ENCODE results near the gene NTSR2. TPM values are rescaled to one million over a fixed set of nuclear protein-coding genes. Genes with fewer than 3 reads are reported as not detected.
A peak's percentile ranks its signal among the peaks of the same experiment; 100 is the strongest.

NTSR2 gene
- total RNA-seq, 1 donor from 2014 or later, result not detected

GRCh38 chr2:11711354-11711716, 41.3 kb upstream of the NTSR2 start:
- H3K9me3 Mint-ChIP-seq, result no peaks in the 10 kb centered on the region
- H3K4me3 Mint-ChIP-seq, result no peak overlapping the region
- POLR2A ChIA-PET, result no interaction called here
- CTCF ChIA-PET, result no interaction called here
- no peak overlapping the region for H3K27ac Mint-ChIP-seq
- DNase-seq, result no peak
- no peak for TF ChIP-seq CTCF (IDR thresholded peaks at IDR 0.05)
- no peaks in the 10 kb centered on the region for H3K36me3 Mint-ChIP-seq (ENCODE audit: low read depth)
- H3K4me1 Mint-ChIP-seq, result no peaks in the 10 kb centered on the region
- intact Hi-C loops (cut with micrococcal nuclease), result no loop called here
- ATAC-seq (ENCODE audit: low read depth), result no peak
- no peaks in the 10 kb centered on the region for H3K27me3 Mint-ChIP-seq

DNA sequence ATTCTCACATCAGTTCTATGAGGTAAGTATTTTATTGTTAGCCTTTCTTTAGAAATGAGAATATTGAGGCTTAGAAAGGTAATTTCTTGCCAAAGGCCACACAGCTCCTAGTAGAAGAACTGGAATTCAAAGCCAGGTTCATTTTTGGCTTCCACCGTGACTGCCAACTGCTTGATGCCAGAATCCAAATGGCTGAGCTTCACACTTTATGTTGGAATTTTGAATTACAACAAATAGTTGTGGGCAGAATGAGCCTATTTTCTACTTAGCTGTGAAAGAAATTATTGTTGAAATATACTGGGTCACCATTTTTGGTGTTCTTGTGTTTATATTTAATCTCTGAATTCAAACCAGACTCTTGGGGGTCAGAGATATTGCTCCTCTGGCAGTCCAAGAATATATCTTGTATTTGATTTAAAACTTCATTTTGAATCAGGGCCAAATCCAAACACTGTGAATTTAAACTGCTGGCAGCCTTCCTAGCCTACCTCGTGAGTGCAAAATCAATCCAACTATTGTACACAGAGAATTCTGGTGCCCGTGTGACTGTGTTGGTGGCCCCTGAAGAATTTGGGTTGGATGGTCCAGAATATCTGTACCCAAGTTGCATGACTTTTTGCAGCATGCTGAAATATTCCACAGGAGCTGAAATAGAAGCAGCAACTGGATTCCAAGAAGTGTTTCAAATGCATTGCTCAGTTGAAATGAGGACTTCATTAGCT, 40.8 kb upstream of the NTSR2 start:
- ChIA-PET CTCF (no interaction called here), POLR2A (no interaction called here)
- Mint-ChIP-seq H3K4me3 (no peak overlapping the region), H3K27ac (no peak overlapping the region), H3K36me3 (ENCODE audit: low read depth) (no peaks in the 10 kb centered on the region), H3K9me3 (no peaks in the 10 kb centered on the region), H3K27me3 (no peaks in the 10 kb centered on the region), H3K4me1 (no peaks in the 10 kb centered on the region)
- no peak for TF ChIP-seq CTCF (IDR thresholded peaks at IDR 0.05)
- intact Hi-C loops (cut with micrococcal nuclease), result no loop called here
- ATAC-seq (ENCODE audit: low read depth), result no peak
- DNase-seq, result no peak

DNA sequence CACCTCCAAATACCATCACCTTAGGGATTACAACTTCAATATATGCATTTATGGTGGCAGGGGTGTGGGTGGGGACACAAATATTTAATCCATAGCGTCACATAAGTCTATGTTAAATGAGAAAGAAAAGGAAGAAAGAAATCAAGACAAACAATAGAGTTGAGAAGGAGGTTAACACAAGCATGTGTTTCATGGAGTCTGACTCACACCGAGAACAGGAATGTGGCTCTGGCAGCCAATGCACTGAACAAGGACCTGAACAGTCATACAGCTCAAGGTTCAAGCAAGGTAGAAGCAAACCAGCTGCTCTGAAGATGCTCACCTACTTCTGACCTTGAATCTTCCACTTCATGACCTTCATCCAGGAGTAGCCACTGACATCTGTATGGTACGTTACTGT, 40.2 kb upstream of the NTSR2 start:
- CTCF ChIA-PET, result no interaction called here

GRCh38 chr2:11709293-11709692, 39.3 kb upstream of the NTSR2 start:
- H3K36me3 Mint-ChIP-seq (ENCODE audit: low read depth), result no peaks in the 10 kb centered on the region
- ChIA-PET POLR2A (no interaction called here), CTCF (no interaction called here)
- H3K27ac Mint-ChIP-seq, result no peak overlapping the region
- no peak for TF ChIP-seq CTCF (IDR thresholded peaks at IDR 0.05)
- no peak overlapping the region for H3K4me3 Mint-ChIP-seq
- no peak for DNase-seq
- no peaks in the 10 kb centered on the region for H3K27me3 Mint-ChIP-seq
- H3K4me1 Mint-ChIP-seq, result no peaks in the 10 kb centered on the region
- no peaks in the 10 kb centered on the region for H3K9me3 Mint-ChIP-seq
- intact Hi-C loops (cut with micrococcal nuclease), result no loop called here
- no peak for ATAC-seq (ENCODE audit: low read depth)

More for the DNA sequence above, 40.2 kb upstream of the NTSR2 start:
- Mint-ChIP-seq H3K27me3 (no peaks in the 10 kb centered on the region), H3K36me3 (ENCODE audit: low read depth) (no peaks in the 10 kb centered on the region), H3K9me3 (no peaks in the 10 kb centered on the region), H3K27ac (no peak overlapping the region), H3K4me3 (no peak overlapping the region), H3K4me1 (no peaks in the 10 kb centered on the region)
- ATAC-seq (ENCODE audit: low read depth) (no peak), DNase-seq (no peak)
- no peak for TF ChIP-seq CTCF (IDR thresholded peaks at IDR 0.05)
- POLR2A ChIA-PET, result no interaction called here
- intact Hi-C loops (cut with micrococcal nuclease), result no loop called here

- CTCF ChIA-PET, result no interaction called here
- ATAC-seq (ENCODE audit: low read depth), result no peak
Observed at GRCh38 chr2:11708106-11708505, 38.1 kb upstream of the NTSR2 start.

More at GRCh38 chr2:11708106-11708505, 38.1 kb upstream of the NTSR2 start:
- Mint-ChIP-seq H3K9me3 (no peaks in the 10 kb centered on the region), H3K27me3 (no peaks in the 10 kb centered on the region), H3K36me3 (ENCODE audit: low read depth) (no peaks in the 10 kb centered on the region), H3K4me3 (no peak overlapping the region), H3K4me1 (no peaks in the 10 kb centered on the region), H3K27ac (peak overlapping the region; percentile 7)
- intact Hi-C loops (cut with micrococcal nuclease), result no loop called here
- no peak for DNase-seq
- no peak for TF ChIP-seq CTCF (IDR thresholded peaks at IDR 0.05)
- POLR2A ChIA-PET, result no interaction called here

Measured in activated B cell treated with CpG ODN at 0.5 μM for 24 hours (primary cell).